Dermis microvascular lymphatic vessel endothelial cell (primary cell): ENCODE results near the gene STK36. TPM values are rescaled to one million over a fixed set of nuclear protein-coding genes. Genes with fewer than 3 reads are reported as not detected.
A peak's percentile ranks its signal among the peaks of the same experiment; 100 is the strongest.

Experiments
- DNase-seq, 2 donors: peaks; one replicate each; pipeline versions ENCODE4 v3.0.0 to v3.0.0-alpha.2; 2010; ENCODE audit warnings: low read depth in 2 of 2
- total RNA-seq: library from RNA; depleted of rRNA; stranded (reverse); fragments of >200 nt; gene quantifications from 2 replicates; pipeline ENCODE4 v1.2.1, GENCODE V29; 2014

STK36 gene
- total RNA-seq, 1 donor from 2014 or later: 4.7 TPM

- DNase-seq: no peak
Observed at GRCh38 chr2:218720048-218721041, 48.5 kb downstream of the STK36 start.

- DNase-seq: no peak
Observed at GRCh38 chr2:218721488-218721887, 49.6 kb downstream of the STK36 start.

- DNase-seq: no peak
Observed at GRCh38 chr2:218721934-218722333, 50.0 kb downstream of the STK36 start.

GRCh38 chr2:218722419-218722818 is 50.5 kb downstream of the STK36 start:
- DNase-seq: peak in 1 of 2 donors; percentile 67

- peak in 1 of 2 donors; percentile 15 for DNase-seq
Observed at GRCh38 chr2:218722876-218723785, 51.2 kb downstream of the STK36 start.

- DNase-seq: no peak
Observed at GRCh38 chr2:218726004-218726574, 54.2 kb downstream of the STK36 start.

GRCh38 chr2:218727502-218728165 is 55.7 kb downstream of the STK36 start:
- DNase-seq: peak in 1 of 2 donors; percentile 25

- no peak for DNase-seq
Observed at GRCh38 chr2:218729640-218730039, 57.8 kb downstream of the STK36 start.

- DNase-seq: no peak
Observed at GRCh38 chr2:218732052-218732760, 60.3 kb downstream of the STK36 start.

- no peak for DNase-seq
Observed at GRCh38 chr2:218732761-218733158, 60.9 kb downstream of the STK36 start.

GRCh38 chr2:218733171-218734021 is 61.5 kb downstream of the STK36 start:
- peak; percentile 29 to 34 for DNase-seq

GRCh38 chr2:218734190-218734975 is 62.5 kb downstream of the STK36 start:
- DNase-seq: no peak

- no peak for DNase-seq
Observed at GRCh38 chr2:218736531-218736930, 64.6 kb downstream of the STK36 start.

- no peak for DNase-seq
Observed at GRCh38 chr2:218743068-218743467, 71.2 kb downstream of the STK36 start.

GRCh38 chr2:218744615-218745014 is 72.7 kb downstream of the STK36 start:
- no peak for DNase-seq

GRCh38 chr2:218745160-218745558 is 73.3 kb downstream of the STK36 start:
- no peak for DNase-seq

- DNase-seq: peak in 1 of 2 donors; percentile 12
Observed at GRCh38 chr2:218745559-218746469, 73.9 kb downstream of the STK36 start.

GRCh38 chr2:218746470-218746795 is 74.5 kb downstream of the STK36 start:
- DNase-seq: no peak
